NCI-H146 (cell line): ENCODE measurements around the gene ADH7.

Experiments
- DNase-seq: peaks from one replicate; lab custom pipeline; 2025; lab: John Stamatoyannopoulos, UW

ADH7 gene

GRCh38 chr4:99435154-99435553 lies at the start of gene ADH7:
Gene ADH7, minus strand, starts transcription at chr4:99435342. Its CDS starts 109 bp downstream, at chr4:99435233.
- DNase-seq: no peak

DNA sequence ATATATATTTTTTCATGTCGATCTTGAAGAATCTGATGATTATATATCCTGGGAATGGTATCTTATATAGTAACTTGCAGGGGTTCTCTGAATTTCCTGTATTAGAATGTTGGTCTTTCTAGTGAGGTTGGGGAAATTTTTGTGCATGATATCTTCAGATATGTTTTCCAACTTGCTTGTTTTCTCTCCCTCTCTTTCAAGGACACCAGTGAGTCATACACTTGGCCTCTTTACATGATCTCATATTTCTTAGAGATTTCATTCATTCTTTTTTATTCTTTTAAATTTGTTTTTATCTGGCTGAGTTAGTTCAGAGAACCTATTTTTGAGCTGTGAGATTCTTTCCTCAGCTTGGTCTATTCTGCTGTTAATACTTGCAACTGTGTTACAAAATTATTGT lies 48.5 kb upstream of the ADH7 start:
- no peak for DNase-seq

- DNase-seq: no peak
These were observed 38.0 kb upstream of the ADH7 start for GRCh38 chr4:99473131-99473530.

DNA sequence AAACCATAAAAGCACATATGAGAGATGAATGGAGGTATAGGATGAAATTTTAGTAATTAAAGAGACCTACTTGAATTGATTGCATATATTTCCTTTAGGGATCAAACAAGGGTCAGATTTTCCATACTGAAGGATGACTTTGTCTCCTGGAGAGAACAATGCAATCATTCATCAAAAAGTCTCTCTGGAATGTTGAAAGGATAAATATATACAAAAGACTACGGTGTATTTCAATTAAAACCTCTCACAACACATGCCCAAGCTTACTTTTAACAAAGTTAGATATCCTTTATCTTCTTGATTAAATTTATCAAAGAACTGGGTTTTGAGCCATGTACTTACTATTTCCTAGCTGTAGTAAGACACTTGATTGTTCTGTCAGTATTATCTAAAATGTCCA lies 36.8 kb upstream of the ADH7 start:
- DNase-seq: no peak

DNA sequence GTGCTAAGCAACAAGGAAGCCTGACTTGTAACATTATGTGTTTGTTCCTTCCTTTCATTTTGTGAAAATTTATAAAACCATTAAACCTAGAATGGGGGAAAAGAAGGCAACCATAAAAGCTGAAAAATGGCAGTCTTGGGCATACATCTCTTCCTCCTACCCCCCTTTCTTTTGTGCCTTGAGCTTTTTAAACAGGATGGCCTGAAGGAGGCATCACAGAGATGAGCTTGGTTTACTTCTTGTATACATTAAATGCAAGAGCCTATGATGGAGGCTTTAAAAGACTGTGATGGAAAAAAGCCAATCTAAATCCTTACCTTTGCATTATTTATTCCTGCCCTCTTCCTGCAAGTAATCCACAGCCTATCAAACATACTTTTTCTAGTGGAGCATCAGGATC lies 36.2 kb upstream of the ADH7 start:
- DNase-seq: no peak

GRCh38 chr4:99468889-99469288 lies 33.7 kb upstream of the ADH7 start:
- DNase-seq: no peak

DNA sequence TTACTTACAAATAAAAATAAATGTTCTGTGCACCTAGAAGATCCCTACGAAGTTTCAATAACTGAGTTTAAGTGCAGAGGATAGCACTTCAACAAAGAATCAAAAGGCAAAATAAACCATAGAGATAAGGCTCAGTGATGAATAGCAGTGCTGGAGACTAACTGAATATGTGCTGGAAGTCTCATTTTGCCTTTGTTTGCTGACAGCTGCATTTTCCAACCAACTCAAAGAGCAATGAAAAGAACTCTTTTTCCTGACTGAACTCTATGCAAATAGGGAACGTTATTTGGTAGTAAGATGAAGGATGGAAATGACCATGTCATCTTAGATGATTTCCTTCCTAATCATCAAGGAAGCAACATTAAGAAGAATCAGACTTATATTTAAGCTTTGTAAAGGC lies 32.7 kb upstream of the ADH7 start:
- no peak for DNase-seq

- DNase-seq: no peak
These were observed 28.4 kb upstream of the ADH7 start for GRCh38 chr4:99463566-99463965.

GRCh38 chr4:99462875-99463464 lies 27.8 kb upstream of the ADH7 start:
- peak; percentile 0 for DNase-seq

DNA sequence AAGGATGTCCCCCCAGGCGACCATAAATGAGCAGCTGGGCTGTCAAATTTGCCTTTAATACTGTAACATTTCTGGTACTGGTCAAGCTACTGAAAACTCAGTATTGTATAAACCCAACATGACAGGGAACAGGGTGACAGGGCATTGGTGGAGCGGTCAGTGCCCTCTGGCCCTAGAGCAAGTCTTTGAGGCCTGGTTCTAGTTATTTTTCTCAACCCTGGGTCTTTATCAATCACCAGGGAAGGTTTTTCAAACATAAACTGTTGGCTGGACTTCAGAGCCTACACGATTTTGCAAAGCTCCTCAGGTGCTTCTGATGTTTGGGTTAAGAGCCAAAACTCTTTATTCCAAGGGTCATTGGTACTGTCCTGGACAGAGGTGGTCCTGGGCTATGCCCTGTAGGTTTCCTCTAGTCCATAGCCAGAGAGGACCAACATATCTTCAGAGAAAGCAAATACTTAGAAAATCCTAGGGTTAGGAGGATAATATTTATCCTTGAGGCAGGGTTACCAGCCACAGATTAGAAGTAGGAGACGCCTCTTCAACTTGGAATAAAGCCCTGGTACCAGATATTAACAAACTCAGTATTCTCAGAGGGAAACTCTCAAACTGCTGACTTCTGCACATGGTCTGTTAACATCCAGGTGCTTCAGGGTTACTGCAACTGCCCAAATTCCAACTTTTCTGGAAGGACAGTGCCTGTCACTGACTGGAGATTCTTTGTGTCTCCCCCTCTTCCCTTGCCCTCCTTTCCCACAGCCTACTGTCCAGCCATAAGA lies 26.7 kb upstream of the ADH7 start:
- no peak for DNase-seq

- DNase-seq: no peak
These were observed 24.5 kb upstream of the ADH7 start for GRCh38 chr4:99459546-99460042.

DNA sequence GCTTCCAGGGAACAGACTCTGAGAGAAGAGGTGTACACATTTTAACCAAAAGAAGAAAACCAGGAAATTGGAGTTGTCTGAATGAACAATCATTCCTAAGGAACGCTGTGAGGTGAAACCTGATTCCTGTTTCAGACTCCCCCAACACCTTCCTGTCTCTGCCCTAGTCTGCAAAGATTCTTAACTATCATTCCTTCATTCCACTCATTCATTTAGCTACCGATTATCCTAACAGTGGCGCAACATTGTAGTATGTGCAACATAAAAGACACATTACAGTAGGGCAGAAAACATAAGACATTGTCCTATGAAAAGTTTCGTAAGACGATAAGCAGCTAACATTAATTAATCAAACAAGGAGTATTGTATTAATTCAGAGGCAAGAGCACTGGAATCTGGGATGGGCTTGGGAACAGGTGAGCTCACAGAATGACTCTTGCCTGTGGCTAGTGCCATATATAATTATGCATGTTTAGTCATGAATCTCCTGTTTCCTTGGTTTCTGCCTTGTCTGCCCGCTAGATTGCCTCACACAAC lies 23.8 kb upstream of the ADH7 start:
- DNase-seq: no peak

DNA sequence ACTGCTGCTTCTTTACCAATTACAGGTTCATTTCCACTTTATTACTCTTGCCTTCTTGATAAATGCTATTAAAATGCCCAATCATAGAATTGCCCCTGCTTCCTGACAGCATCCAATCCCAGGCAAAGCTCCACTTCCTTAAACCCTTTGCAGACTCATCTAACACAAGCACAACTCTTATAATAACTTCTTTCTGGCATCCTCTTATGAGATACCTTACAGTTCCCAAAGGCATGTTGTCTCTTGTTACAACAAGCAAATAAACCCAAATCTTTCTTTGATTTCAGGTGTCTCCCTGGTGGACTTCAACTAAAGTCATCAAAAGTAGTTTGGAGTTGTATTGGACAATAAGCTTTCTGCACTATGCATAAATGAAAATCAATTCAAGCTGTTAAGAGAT lies 22.5 kb upstream of the ADH7 start:
- DNase-seq: no peak

GRCh38 chr4:99457270-99457669 lies 22.1 kb upstream of the ADH7 start:
- no peak for DNase-seq

DNA sequence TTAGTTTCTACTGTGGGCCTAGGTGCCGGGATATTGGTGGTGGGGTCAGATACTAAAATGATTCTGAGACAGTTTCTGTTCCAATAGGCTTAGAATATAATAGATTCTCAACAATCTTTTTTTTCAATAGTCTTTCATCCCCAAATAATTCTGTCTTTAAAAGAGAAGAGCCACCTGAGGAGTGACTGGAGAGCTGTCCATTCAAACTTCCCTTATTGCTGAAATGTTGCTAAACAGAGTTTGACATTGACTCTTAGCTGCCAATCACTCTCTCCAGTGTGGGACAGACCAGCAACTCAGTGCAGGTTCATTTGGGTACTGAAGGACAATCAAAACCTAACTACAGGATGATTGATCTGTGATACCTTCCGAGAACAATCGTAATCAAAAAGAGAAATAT lies 12.4 kb upstream of the ADH7 start:
- no peak for DNase-seq

DNA sequence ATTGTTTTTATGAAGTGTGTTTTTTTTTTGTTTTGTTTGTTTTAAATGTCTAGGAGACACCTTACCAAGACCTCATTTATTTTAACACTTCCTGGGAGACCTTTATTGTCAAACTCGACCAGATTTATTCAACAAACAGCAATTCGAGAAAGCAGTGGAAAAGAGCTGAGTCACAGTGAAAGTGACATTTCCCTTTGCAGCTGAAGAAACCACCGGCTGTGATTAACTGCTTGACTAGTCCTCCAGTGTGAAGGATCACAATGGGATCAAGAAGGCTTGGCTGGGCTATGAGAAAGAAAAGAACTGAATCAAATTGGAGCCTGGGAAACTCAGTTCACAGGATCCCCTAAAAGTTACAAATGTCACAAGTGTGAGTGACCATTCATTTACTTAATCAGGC lies 11.9 kb upstream of the ADH7 start:
- DNase-seq: no peak

- DNase-seq: no peak
These were observed 3.3 kb upstream of the ADH7 start for GRCh38 chr4:99438405-99438780.

DNA sequence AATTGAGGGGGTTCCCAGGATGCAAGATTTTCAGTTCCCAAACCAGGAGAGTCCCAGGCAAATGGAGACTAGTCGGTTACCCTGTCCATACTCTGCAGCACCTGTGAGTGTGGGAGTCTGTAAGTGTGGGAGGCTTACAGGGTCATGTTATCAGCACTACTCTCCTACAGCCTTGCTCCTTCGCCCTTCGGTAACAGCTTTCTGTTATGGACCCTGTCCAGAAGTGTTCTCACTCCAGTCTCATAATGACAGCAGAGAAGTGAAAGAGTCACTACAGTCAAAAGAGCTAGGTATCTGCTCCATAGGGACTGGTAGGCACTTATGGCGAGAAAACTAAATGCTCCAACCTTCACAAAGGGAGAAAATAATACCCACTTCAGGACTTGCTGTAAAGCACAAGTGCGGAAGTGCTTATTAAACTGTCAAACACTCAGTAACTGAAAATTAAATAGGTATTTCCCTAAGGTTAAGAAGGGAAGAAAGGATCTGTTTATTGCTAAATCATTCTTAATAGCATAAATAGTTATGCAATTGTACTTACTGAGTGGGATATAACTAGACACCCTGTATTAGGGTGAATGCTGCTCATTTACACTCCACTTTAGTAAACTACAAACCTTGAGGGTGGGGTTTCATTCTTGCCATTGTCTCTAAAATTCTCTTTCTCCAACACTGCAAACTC lies 2.7 kb upstream of the ADH7 start:
- no peak for DNase-seq

GRCh38 chr4:99436976-99437722 lies 2.0 kb upstream of the ADH7 start:
- DNase-seq: no peak

- no peak for DNase-seq
These were observed 1.3 kb upstream of the ADH7 start for GRCh38 chr4:99436462-99436861.

DNA sequence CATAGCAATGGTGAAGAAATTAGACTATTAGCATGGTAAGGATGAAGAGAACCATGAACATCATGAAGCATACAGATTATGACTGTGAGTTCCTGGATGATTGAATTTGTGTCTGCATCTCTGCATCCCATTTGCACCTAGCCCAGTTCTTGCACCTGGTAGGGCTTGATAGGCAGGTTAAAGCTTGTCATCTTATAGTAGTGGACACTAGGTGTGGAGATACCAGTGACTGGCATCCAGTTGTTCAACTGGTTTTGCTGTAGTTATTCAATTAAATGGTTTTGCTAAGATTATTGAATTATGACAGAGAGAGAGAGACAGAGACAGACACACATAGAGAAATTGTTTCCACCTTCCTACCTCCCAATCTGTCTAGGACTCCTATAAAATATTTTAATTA lies 5.0 kb downstream of the ADH7 start:
- DNase-seq: no peak

DNA sequence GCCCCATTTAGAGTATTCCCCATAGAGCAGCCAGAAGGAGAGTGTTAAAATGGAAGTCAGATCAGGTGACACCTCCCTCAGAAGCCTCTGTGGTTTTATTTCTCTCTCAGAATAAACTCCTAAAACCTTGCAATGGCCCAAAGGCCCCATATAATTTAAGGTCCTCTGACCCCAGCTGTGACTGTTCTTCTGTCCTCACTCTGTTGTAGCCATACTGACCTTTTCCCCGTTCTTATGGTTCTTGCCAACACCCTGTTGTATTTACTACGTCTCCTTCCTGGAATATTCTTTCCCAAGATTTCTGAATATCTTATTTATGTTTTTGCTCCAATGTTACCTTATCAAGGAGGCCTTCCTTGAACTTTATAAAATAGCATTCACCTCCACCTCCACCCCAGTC lies 18.0 kb downstream of the ADH7 start:
- no peak for DNase-seq
